Stimulated activated CD4-positive, alpha-beta T cell treated with anti-CD3 and anti-CD28 coated beads, Interleukin-1b, Interleukin-23, amount 100 ng/mL, for 24 hours (primary cell): ENCODE results near the gene STK4.

Experiments used
- DNase-seq, 4 experiments: peaks; one replicate each; pipeline ENCODE4 v3.0.0-alpha.2; 2020; ENCODE audit warnings: low read depth in 4 of 4, low spot score in 1 of 4

Gene STK4

GRCh38 chr20:45109634-45110033 is 143.3 kb downstream of the STK4 start:
- DNase-seq, result no peak

GRCh38 chr20:45110301-45110700 is 144.0 kb downstream of the STK4 start:
- DNase-seq, result no peak

- DNase-seq, result no peak
Measured at GRCh38 chr20:45111285-45111684, 145.0 kb downstream of the STK4 start.

GRCh38 chr20:45111799-45112471 is 145.6 kb downstream of the STK4 start:
- no peak for DNase-seq

- no peak for DNase-seq
Measured at GRCh38 chr20:45112754-45113153, 146.4 kb downstream of the STK4 start.

- no peak for DNase-seq
Measured at GRCh38 chr20:45113865-45114264, 147.6 kb downstream of the STK4 start.

GRCh38 chr20:45114465-45115385 is 148.4 kb downstream of the STK4 start, which contains the start of gene WFDC5:
Gene WFDC5 (minus strand): TSS chr20:45115174. CDS start chr20:45115083, 91 bp downstream.
- no peak for DNase-seq

GRCh38 chr20:45115386-45115774 is 149.1 kb downstream of the STK4 start:
- DNase-seq, result no peak

GRCh38 chr20:45115829-45116228 is 149.5 kb downstream of the STK4 start:
- no peak for DNase-seq

GRCh38 chr20:45117581-45117980 is 151.3 kb downstream of the STK4 start:
- DNase-seq, result no peak

GRCh38 chr20:45118028-45118427 is 151.7 kb downstream of the STK4 start:
- DNase-seq, result no peak

- no peak for DNase-seq
Measured at GRCh38 chr20:45119556-45120266, 153.4 kb downstream of the STK4 start.

- DNase-seq, result no peak
Measured at GRCh38 chr20:45121388-45121787, 155.1 kb downstream of the STK4 start.

- no peak for DNase-seq
Measured at GRCh38 chr20:45124365-45124764, 158.1 kb downstream of the STK4 start, which contains the start of gene WFDC12. Gene WFDC12 (minus strand): TSS chr20:45124465. CDS start chr20:45124447, 18 bp downstream.

- DNase-seq, result no peak
Measured at GRCh38 chr20:45128099-45128498, 161.8 kb downstream of the STK4 start.
